Vagina (tissue), 2 donors: ENCODE measurements around the gene CSMD2. TPM values are rescaled to one million over a fixed set of nuclear protein-coding genes. Genes with fewer than 3 reads are reported as not detected.

ENCODE experiments used
- DNase-seq, 2 donors: peaks; one replicate each; pipeline ENCODE4 v3.0.0-alpha.2; 2017; ENCODE audit errors: extremely low spot score in 2 of 2
- H3K27ac ChIP-seq: fragments of 200-600 bp; sonication (generic); one replicate; pipeline ENCODE4 v1.5.1; 2019
- H3K27me3 ChIP-seq: fragments of 200-600 bp; sonication (generic); one replicate; pipeline ENCODE4 v1.5.1; 2019
- H3K36me3 ChIP-seq, 2 donors: fragments of 200-600 bp; sonication (generic); one replicate each; pipeline ENCODE4 v1.5.1; 2017 to 2019
- H3K4me1 ChIP-seq: fragments of 200-600 bp; sonication (generic); one replicate; pipeline ENCODE4 v1.5.1; 2019
- H3K4me3 ChIP-seq, 2 donors: fragments of 200-600 bp; sonication (generic); 1 replicate in 1 of 2; 2 replicates in 1 of 2; pipeline ENCODE4 v1.5.1; 2016 to 2019
- H3K9me3 ChIP-seq: fragments of 200-600 bp; sonication (generic); one replicate; pipeline ENCODE4 v1.5.1; 2019
- POLR2A ChIP-seq, 2 donors: fragments of 450-650 bp; IDR thresholded peaks; one replicate each; pipeline ENCODE4 v1.6.1; 2017; ENCODE audit warnings: antibody characterized with exemption in 2 of 2, mild to moderate bottlenecking in 2 of 2, moderate library complexity in 2 of 2
- POLR2AphosphoS5 ChIP-seq, 2 donors: sonication (generic); formaldehyde crosslinking; IDR thresholded peaks; one replicate each; pipeline ENCODE4 v1.9.0; 2017; ENCODE audit warnings: antibody characterized with exemption in 2 of 2, mild to moderate bottlenecking in 2 of 2, low read depth in 1 of 2; ENCODE audit not compliant: insufficient read depth in 1 of 2
- intact Hi-C: fragments of 100-400 bp; cut with DNase I; formaldehyde crosslinking; loops from one replicate; pipeline ENCODE4 v1.15.1; 2023
- total RNA-seq: library from RNA; depleted of rRNA; stranded (reverse); fragments of >200 nt; gene quantifications from one replicate; pipeline ENCODE4 v1.2.3, GENCODE V29; 2016
- TF ChIP-seq, protein P1 (sequence below), 3 experiments: fragments of 450-650 bp in 2 of 3; fragments of 200-600 bp in 1 of 3; sonication (generic) in 1 of 3; IDR thresholded peaks; one replicate each; pipeline ENCODE4 v1.5.1; 2017 to 2019; ENCODE audit warnings: antibody characterized with exemption in 3 of 3, mild to moderate bottlenecking in 2 of 3, moderate library complexity in 2 of 3

CSMD2 gene
- total RNA-seq, 1 donor from 2014 or later, result 0.25 TPM

DNA sequence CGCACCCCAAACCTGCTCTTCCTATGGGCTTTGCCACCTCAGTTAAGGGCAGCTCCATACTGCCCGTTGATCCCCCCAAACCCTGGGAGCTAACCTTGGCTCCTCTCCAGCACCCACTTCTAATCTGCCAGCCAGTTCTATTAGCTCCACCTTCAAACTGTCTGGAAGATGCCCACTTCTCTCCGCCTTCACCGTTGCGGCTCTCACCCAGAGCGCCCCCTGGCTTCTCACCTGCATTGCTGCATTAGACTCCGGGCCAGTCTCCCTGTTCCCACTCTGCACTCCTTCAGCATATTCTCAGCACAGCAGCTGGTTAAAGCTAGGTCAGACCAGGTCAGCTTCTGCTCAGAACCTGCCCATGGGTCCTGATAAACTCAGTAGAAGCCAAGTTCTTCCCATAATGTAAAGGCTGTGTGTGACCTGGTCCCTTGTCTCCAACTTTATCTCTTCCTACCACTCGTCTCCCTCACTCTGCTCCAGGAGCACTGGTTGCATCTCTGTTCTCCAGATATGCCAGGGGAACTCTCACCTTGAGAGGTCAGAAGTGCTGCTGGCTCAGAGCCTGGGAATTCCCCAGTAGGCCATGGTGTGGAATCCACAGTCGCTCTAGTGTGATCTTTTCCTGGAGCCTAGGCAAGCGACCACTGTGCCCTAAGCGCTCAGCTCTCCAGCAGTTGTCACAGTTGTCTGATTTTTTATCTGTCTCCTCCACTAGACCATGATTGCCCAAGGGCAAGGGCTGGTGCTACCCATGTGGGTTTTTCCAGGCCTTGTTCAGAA, 150.9 kb downstream of the CSMD2 start:
- Histone ChIP-seq H3K36me3 (no peaks in the 10 kb centered on the region), H3K27ac (no peak overlapping the region)

DNA sequence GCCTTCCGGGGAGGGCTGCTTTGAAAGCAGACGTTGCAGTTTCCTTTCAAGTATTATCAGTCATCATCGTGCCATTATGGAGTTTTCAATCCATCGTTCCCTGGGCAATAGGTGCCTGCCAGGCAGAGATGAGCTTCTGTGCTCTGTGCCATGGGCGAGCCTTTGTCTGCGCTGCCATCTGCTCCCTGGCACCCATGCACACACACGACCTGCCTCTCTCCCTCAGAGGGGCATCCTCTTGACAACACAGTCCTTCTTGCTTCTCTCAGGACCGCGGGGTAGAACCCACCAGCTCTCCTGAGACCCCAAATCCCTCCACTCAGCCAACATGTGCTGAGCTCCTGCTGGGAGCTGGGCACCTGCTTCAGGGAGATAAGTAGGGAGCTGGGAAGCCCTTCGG, 151.9 kb downstream of the CSMD2 start:
- H3K4me1 ChIP-seq, result no peaks in the 10 kb centered on the region
- no peaks in the 10 kb centered on the region for H3K27me3 ChIP-seq
- H3K27ac ChIP-seq, result no peak overlapping the region
- peak in 1 of 2 donors; percentile 49 for DNase-seq
- no peaks in the 10 kb centered on the region for H3K9me3 ChIP-seq
- intact Hi-C loops, result no loop called here
- TF ChIP-seq POLR2AphosphoS5 (IDR thresholded peaks at IDR 0.05; ENCODE audit: insufficient read depth in 1 of 2, low read depth in 1 of 2), result no peak
- no peak for TF ChIP-seq POLR2A (IDR thresholded peaks at IDR 0.05)
- TF ChIP-seq, protein P1, sequence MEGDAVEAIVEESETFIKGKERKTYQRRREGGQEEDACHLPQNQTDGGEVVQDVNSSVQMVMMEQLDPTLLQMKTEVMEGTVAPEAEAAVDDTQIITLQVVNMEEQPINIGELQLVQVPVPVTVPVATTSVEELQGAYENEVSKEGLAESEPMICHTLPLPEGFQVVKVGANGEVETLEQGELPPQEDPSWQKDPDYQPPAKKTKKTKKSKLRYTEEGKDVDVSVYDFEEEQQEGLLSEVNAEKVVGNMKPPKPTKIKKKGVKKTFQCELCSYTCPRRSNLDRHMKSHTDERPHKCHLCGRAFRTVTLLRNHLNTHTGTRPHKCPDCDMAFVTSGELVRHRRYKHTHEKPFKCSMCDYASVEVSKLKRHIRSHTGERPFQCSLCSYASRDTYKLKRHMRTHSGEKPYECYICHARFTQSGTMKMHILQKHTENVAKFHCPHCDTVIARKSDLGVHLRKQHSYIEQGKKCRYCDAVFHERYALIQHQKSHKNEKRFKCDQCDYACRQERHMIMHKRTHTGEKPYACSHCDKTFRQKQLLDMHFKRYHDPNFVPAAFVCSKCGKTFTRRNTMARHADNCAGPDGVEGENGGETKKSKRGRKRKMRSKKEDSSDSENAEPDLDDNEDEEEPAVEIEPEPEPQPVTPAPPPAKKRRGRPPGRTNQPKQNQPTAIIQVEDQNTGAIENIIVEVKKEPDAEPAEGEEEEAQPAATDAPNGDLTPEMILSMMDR (IDR thresholded peaks at IDR 0.05), result no peak
- H3K4me3 ChIP-seq, result no peak overlapping the region
- H3K36me3 ChIP-seq, result no peaks in the 10 kb centered on the region

More for the DNA sequence above, 150.9 kb downstream of the CSMD2 start:
- Histone ChIP-seq H3K4me1 (no peaks in the 10 kb centered on the region), H3K27me3 (no peaks in the 10 kb centered on the region), H3K4me3 (no peak overlapping the region), H3K9me3 (no peaks in the 10 kb centered on the region)
- TF ChIP-seq POLR2AphosphoS5 (IDR thresholded peaks at IDR 0.05; ENCODE audit: insufficient read depth in 1 of 2, low read depth in 1 of 2) (no peak), POLR2A (IDR thresholded peaks at IDR 0.05) (no peak)
- TF ChIP-seq, protein P1 (IDR thresholded peaks at IDR 0.05), result no peak
- DNase-seq, result no peak
- intact Hi-C loops, result no loop called here

DNA sequence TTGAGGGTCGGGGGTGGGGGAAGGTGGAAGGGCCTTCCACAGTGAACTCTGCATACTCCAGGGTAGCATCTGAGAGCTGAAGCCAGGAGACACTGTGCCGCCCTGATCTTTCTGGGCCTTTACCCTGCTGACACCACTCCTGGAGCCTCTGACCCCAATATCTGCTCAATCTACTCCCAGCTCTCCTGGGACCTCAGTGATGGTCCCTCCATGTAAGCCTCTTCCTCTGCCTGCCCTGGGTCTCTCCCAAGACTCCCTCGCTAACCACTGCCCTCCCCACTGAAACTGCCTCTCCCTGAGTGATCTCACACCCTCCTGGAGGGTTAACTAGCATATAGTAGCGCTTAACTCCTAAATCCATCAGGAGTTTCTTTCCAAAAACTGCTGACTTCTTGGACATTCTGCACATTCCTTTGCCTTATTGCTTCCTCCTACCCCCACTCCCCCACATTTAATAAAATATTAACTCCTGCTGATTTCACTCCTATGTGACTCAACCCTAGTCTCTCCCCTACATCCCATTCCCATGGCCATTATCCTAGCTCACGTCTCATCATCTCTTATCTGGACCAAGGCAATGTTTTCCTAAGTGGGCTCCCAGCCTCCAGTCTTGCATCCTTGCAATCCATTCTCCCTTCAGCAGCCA, 155.6 kb downstream of the CSMD2 start:
- no peaks in the 10 kb centered on the region for H3K27me3 ChIP-seq
- no peak for TF ChIP-seq POLR2A (IDR thresholded peaks at IDR 0.05)
- TF ChIP-seq, protein P1 (IDR thresholded peaks at IDR 0.05), result no peak
- TF ChIP-seq POLR2AphosphoS5 (IDR thresholded peaks at IDR 0.05; ENCODE audit: insufficient read depth in 1 of 2, low read depth in 1 of 2), result no peak
- no peaks in the 10 kb centered on the region for H3K36me3 ChIP-seq
- no peak for DNase-seq
- H3K9me3 ChIP-seq, result no peaks in the 10 kb centered on the region
- intact Hi-C loops, result no loop called here
- H3K27ac ChIP-seq, result no peak overlapping the region
- H3K4me1 ChIP-seq, result no peaks in the 10 kb centered on the region
- H3K4me3 ChIP-seq, result no peak overlapping the region

DNA sequence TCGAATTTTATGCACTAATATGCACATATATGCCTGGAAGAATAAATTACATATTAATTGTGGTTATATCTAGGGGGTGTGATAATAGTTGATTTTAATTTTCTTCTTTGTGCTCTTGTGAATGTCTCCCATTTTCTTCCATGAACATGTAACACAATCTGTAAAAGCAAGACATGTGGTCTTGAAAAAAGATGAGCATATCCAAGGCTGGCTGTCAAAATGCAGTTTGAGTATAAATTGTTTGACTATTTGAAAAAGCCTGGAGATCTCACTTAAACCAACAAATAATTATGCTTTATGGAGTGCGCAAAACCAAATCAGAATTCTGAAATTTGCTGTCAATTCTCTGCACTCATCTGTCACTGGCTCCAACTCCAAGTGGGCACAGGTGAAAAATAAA, 157.3 kb downstream of the CSMD2 start:
- no peak for DNase-seq
- H3K4me3 ChIP-seq, result no peak overlapping the region
- no peaks in the 10 kb centered on the region for H3K27me3 ChIP-seq
- TF ChIP-seq, protein P1 (IDR thresholded peaks at IDR 0.05), result no peak
- no peak for TF ChIP-seq POLR2AphosphoS5 (IDR thresholded peaks at IDR 0.05; ENCODE audit: insufficient read depth in 1 of 2, low read depth in 1 of 2)
- TF ChIP-seq POLR2A (IDR thresholded peaks at IDR 0.05), result no peak
- H3K27ac ChIP-seq, result no peak overlapping the region
- no peaks in the 10 kb centered on the region for H3K36me3 ChIP-seq
- no peaks in the 10 kb centered on the region for H3K9me3 ChIP-seq
- intact Hi-C loops, result no loop called here
- H3K4me1 ChIP-seq, result no peaks in the 10 kb centered on the region

DNA sequence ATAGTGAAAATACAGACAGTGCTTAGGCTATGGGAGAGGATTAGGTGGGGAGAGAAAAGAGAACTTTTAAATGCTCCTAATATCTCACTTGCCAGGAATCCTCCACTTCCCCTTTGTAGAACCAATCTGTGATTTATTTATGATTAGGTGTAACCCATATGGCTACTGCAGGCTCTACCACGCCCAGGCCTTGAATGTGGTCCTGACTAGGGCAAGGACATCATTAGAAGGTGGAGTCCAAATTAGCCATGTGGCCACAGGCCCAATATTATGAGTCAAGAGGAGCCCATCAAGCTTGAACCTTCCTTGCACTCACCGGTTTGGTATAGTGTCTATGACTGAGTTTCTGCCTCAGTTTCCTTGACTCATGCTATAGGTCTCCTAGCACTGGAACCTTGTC, 159.7 kb downstream of the CSMD2 start:
- Histone ChIP-seq H3K4me3 (no peak overlapping the region), H3K27me3 (no peaks in the 10 kb centered on the region), H3K36me3 (no peaks in the 10 kb centered on the region), H3K9me3 (no peaks in the 10 kb centered on the region), H3K27ac (no peak overlapping the region), H3K4me1 (no peaks in the 10 kb centered on the region)
- intact Hi-C loops, result no loop called here
- no peak for DNase-seq
- TF ChIP-seq, protein P1 (IDR thresholded peaks at IDR 0.05), result no peak
- TF ChIP-seq POLR2A (IDR thresholded peaks at IDR 0.05) (no peak), POLR2AphosphoS5 (IDR thresholded peaks at IDR 0.05; ENCODE audit: insufficient read depth in 1 of 2, low read depth in 1 of 2) (no peak)
